WTC11 (cell line): ENCODE results near the gene SH3BP2. TPM values are rescaled to one million over a fixed set of nuclear protein-coding genes. Genes with fewer than 3 reads are reported as not detected.

Experiments
- ATAC-seq: fragments of 200-7000 bp; cut with Tn5 transposase; 2 replicates; pipeline ENCODE4 v1.10.0; 2021; ENCODE audit warnings: mild to moderate bottlenecking, moderate library complexity
- CTCF ChIA-PET: fragments of 300-600 bp; sonication (Branson Sonifier 250); formaldehyde crosslinking; loops from one replicate; lab custom pipeline; 2021; ENCODE audit warnings: antibody characterized with exemption; lab: Charles Lee
- POLR2A ChIA-PET: fragments of 350-600 bp; sonication (Branson Sonifier 250); formaldehyde crosslinking; loops from one replicate; lab custom pipeline; 2021; ENCODE audit warnings: antibody characterized with exemption; lab: Charles Lee
- DNase-seq: peaks from one replicate; pipeline ENCODE4 v3.0.0; 2021; ENCODE audit warnings: low spot score
- H3K27ac Mint-ChIP-seq: 2 replicates; pipeline ENCODE4 v1.8.0; 2021; ENCODE audit warnings: mixed read lengths
- H3K27me3 Mint-ChIP-seq: 2 replicates; pipeline ENCODE4 v1.8.0; 2021; ENCODE audit warnings: low read depth, mild to moderate bottlenecking, moderate library complexity, mixed read lengths
- H3K36me3 Mint-ChIP-seq: 2 replicates; pipeline ENCODE4 v1.8.0; 2021; ENCODE audit warnings: mixed read lengths
- H3K4me1 Mint-ChIP-seq: 2 replicates; pipeline ENCODE4 v1.8.0; 2022; ENCODE audit warnings: mixed read lengths
- H3K4me3 Mint-ChIP-seq: 2 replicates; pipeline ENCODE4 v1.8.0; 2021; ENCODE audit warnings: mild to moderate bottlenecking, moderate library complexity, mixed read lengths
- H3K9me3 Mint-ChIP-seq: 2 replicates; pipeline ENCODE4 v1.8.0; 2021; ENCODE audit warnings: mixed read lengths
- CBFB ChIP-seq: sonication (generic); formaldehyde crosslinking; IDR thresholded peaks from 2 replicates; pipeline ENCODE4 v1.8.1; 2022; ENCODE audit warnings: mild to moderate bottlenecking, low read depth, missing genetic modification reagents
- ELF4 ChIP-seq: sonication (generic); formaldehyde crosslinking; IDR thresholded peaks from 2 replicates; pipeline ENCODE4 v1.8.1; 2022; ENCODE audit warnings: low read depth, mild to moderate bottlenecking, moderate library complexity, missing genetic modification reagents
- FOXP4 ChIP-seq: sonication (generic); formaldehyde crosslinking; IDR thresholded peaks from 2 replicates; pipeline ENCODE4 v1.8.0; 2022; ENCODE audit warnings: mild to moderate bottlenecking, missing genetic modification reagents
- JUN ChIP-seq: sonication (generic); formaldehyde crosslinking; IDR thresholded peaks from 2 replicates; pipeline ENCODE4 v1.8.0; 2023; ENCODE audit warnings: mild to moderate bottlenecking, missing genetic modification reagents
- NFE2L1 ChIP-seq: sonication (generic); formaldehyde crosslinking; IDR thresholded peaks from 2 replicates; pipeline ENCODE4 v1.8.1; 2023; ENCODE audit warnings: missing genetic modification reagents
- NR3C1 ChIP-seq: sonication (generic); formaldehyde crosslinking; conservative IDR thresholded peaks from 2 replicates; pipeline ENCODE4 v1.8.1; 2023; ENCODE audit warnings: low read depth, mild to moderate bottlenecking, missing genetic modification reagents
- OVOL2 ChIP-seq: fragments of 250-450 bp; sonication (Bioruptor Pico); IDR thresholded peaks from 2 replicates; pipeline ENCODE4 v1.9.0; 2021; ENCODE audit warnings: mild to moderate bottlenecking, borderline replicate concordance
- ZBTB21 ChIP-seq: sonication (generic); formaldehyde crosslinking; IDR thresholded peaks from 2 replicates; pipeline ENCODE4 v1.8.1; 2023; ENCODE audit warnings: mild to moderate bottlenecking, missing genetic modification reagents, borderline replicate concordance
- ZMAT4 ChIP-seq: fragments of 250-450 bp; sonication (Bioruptor Pico); IDR thresholded peaks from 2 replicates; pipeline ENCODE4 v1.9.0; 2021; ENCODE audit warnings: mild to moderate bottlenecking
- ZNF121 ChIP-seq: sonication (generic); formaldehyde crosslinking; IDR thresholded peaks from 2 replicates; pipeline ENCODE4 v1.8.0; 2023; ENCODE audit warnings: missing genetic modification reagents
- ZNF138 ChIP-seq: sonication (generic); formaldehyde crosslinking; conservative IDR thresholded peaks from 2 replicates; pipeline ENCODE4 v1.8.1; 2022; ENCODE audit warnings: mild to moderate bottlenecking, moderate library complexity, missing genetic modification reagents
- ZNF281 ChIP-seq: sonication (generic); formaldehyde crosslinking; IDR thresholded peaks from 2 replicates; pipeline ENCODE4 v1.8.0; 2023; ENCODE audit warnings: mild to moderate bottlenecking, missing genetic modification reagents
- ZNF512 ChIP-seq: sonication (generic); formaldehyde crosslinking; IDR thresholded peaks from 2 replicates; pipeline ENCODE4 v1.8.1; 2022; ENCODE audit warnings: missing genetic modification reagents, borderline replicate concordance
- total RNA-seq: library from RNA; stranded (reverse); gene quantifications from 3 replicates; pipeline ENCODE4 v1.2.3, GENCODE V29; 2021
- TF ChIP-seq, protein P1 (sequence below): sonication (generic); formaldehyde crosslinking; IDR thresholded peaks from 2 replicates; pipeline ENCODE4 v1.8.1; 2023; ENCODE audit warnings: mild to moderate bottlenecking, missing genetic modification reagents, moderate library complexity
- TF ChIP-seq, protein P2 (sequence below): fragments of 250-450 bp; sonication (Bioruptor Pico); IDR thresholded peaks from 2 replicates; pipeline ENCODE4 v1.8.0; 2021; ENCODE audit warnings: mild to moderate bottlenecking
- TF ChIP-seq, protein P3 (sequence below): sonication (generic); formaldehyde crosslinking; conservative IDR thresholded peaks from 2 replicates; pipeline ENCODE4 v1.8.1; 2023; ENCODE audit warnings: mild to moderate bottlenecking, low read depth, missing genetic modification reagents, moderate library complexity
- TF ChIP-seq, protein P4 (sequence below): sonication (generic); formaldehyde crosslinking; IDR thresholded peaks from 2 replicates; pipeline ENCODE4 v1.8.1; 2022; ENCODE audit warnings: mild to moderate bottlenecking, missing genetic modification reagents, moderate library complexity, borderline replicate concordance

SH3BP2 gene
- total RNA-seq, 1 experiment from 2014 or later = 49.1 TPM

DNA sequence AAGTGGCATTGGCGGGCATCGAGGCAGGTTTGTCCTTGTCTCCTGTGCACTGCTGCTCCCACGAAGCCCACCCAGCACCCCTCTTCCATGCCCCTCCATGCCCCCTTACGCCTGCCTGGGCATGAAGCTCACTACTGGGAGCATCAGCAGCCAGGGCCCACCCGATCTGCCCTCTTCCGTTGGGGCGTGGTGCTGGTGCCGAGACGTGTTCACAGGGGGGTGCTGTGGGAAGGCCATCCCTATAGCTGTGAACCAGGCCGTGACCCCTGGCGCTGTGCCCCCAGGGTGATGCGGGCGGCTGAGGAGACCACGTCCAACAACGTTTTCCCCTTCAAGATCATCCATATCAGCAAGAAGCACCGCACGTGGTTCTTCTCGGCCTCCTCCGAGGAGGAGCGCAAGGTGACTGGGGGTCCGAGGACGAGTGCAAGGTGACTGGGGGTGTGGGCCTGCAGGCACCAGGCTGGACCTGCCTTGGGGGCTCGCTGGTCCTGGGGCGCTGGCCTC is 31.5 kb downstream of the SH3BP2 start (continued):
- TF ChIP-seq, protein P1, sequence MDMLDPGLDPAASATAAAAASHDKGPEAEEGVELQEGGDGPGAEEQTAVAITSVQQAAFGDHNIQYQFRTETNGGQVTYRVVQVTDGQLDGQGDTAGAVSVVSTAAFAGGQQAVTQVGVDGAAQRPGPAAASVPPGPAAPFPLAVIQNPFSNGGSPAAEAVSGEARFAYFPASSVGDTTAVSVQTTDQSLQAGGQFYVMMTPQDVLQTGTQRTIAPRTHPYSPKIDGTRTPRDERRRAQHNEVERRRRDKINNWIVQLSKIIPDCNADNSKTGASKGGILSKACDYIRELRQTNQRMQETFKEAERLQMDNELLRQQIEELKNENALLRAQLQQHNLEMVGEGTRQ (CRISPR knock-in tag) = no peak

GRCh38 chr4:2824836-2825381 is 32.0 kb downstream of the SH3BP2 start:
- DNase-seq = no peak
- H3K36me3 Mint-ChIP-seq = peaks cover 34% of the 10 kb centered on the region
- H3K27ac Mint-ChIP-seq = no peak overlapping the region
- no peak overlapping the region for H3K4me3 Mint-ChIP-seq
- POLR2A ChIA-PET = no interaction called here
- TF ChIP-seq, protein P2, sequence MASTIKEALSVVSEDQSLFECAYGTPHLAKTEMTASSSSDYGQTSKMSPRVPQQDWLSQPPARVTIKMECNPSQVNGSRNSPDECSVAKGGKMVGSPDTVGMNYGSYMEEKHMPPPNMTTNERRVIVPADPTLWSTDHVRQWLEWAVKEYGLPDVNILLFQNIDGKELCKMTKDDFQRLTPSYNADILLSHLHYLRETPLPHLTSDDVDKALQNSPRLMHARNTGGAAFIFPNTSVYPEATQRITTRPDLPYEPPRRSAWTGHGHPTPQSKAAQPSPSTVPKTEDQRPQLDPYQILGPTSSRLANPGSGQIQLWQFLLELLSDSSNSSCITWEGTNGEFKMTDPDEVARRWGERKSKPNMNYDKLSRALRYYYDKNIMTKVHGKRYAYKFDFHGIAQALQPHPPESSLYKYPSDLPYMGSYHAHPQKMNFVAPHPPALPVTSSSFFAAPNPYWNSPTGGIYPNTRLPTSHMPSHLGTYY (CRISPR knock-in tag) = no peak
- TF ChIP-seq FOXP4 (CRISPR knock-in tag) (no peak), OVOL2 (CRISPR knock-in tag) (no peak), ZNF512 (no peak), CBFB (no peak)
- TF ChIP-seq, protein P3, sequence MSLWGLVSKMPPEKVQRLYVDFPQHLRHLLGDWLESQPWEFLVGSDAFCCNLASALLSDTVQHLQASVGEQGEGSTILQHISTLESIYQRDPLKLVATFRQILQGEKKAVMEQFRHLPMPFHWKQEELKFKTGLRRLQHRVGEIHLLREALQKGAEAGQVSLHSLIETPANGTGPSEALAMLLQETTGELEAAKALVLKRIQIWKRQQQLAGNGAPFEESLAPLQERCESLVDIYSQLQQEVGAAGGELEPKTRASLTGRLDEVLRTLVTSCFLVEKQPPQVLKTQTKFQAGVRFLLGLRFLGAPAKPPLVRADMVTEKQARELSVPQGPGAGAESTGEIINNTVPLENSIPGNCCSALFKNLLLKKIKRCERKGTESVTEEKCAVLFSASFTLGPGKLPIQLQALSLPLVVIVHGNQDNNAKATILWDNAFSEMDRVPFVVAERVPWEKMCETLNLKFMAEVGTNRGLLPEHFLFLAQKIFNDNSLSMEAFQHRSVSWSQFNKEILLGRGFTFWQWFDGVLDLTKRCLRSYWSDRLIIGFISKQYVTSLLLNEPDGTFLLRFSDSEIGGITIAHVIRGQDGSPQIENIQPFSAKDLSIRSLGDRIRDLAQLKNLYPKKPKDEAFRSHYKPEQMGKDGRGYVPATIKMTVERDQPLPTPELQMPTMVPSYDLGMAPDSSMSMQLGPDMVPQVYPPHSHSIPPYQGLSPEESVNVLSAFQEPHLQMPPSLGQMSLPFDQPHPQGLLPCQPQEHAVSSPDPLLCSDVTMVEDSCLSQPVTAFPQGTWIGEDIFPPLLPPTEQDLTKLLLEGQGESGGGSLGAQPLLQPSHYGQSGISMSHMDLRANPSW (CRISPR knock-in tag) = no peak
- TF ChIP-seq, all 79 proteins: peak for 0
- ATAC-seq = no peak
- H3K27me3 Mint-ChIP-seq = no peaks in the 10 kb centered on the region
- no peaks in the 10 kb centered on the region; the same call in 1 of the 2 replicates for H3K9me3 Mint-ChIP-seq
- H3K4me1 Mint-ChIP-seq = peaks cover 6% of the 10 kb centered on the region; the same call in 1 of the 2 replicates
- CTCF ChIA-PET = no interaction called here

- ATAC-seq (peak; percentile 40; the same call in 1 of the 2 replicates), DNase-seq (no peak)
- H3K27ac Mint-ChIP-seq = peak overlapping the region; percentile 70; the same call in 1 of the 2 replicates
- H3K27me3 Mint-ChIP-seq = no peaks in the 10 kb centered on the region
- H3K4me1 Mint-ChIP-seq = no peaks in the 10 kb centered on the region
- H3K9me3 Mint-ChIP-seq = no peaks in the 10 kb centered on the region; the same call in 1 of the 2 replicates
- POLR2A ChIA-PET = no interaction called here
- H3K4me3 Mint-ChIP-seq = no peak overlapping the region
- CTCF ChIA-PET = no interaction called here
- H3K36me3 Mint-ChIP-seq = peaks cover 34% of the 10 kb centered on the region
- TF ChIP-seq NR3C1 = no peak
- TF ChIP-seq, protein P4, sequence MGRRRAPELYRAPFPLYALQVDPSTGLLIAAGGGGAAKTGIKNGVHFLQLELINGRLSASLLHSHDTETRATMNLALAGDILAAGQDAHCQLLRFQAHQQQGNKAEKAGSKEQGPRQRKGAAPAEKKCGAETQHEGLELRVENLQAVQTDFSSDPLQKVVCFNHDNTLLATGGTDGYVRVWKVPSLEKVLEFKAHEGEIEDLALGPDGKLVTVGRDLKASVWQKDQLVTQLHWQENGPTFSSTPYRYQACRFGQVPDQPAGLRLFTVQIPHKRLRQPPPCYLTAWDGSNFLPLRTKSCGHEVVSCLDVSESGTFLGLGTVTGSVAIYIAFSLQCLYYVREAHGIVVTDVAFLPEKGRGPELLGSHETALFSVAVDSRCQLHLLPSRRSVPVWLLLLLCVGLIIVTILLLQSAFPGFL (CRISPR knock-in tag) = no peak
- TF ChIP-seq NFE2L1 (CRISPR knock-in tag) = no peak
- TF ChIP-seq ZNF121 (CRISPR knock-in tag) = no peak
- no peak for TF ChIP-seq JUN (CRISPR knock-in tag)
- TF ChIP-seq ZBTB21 (CRISPR knock-in tag) = no peak
- no peak for TF ChIP-seq ZNF281 (CRISPR knock-in tag)
- TF ChIP-seq ZNF138 (CRISPR knock-in tag) = no peak
- TF ChIP-seq ZMAT4 (CRISPR knock-in tag) = no peak
- TF ChIP-seq ELF4 (CRISPR knock-in tag) = no peak
Measured at GRCh38 chr4:2825740-2826139, 32.9 kb downstream of the SH3BP2 start.
